Measurements from ENCODE around the gene ITGB4. TPM values are rescaled to one million over a fixed set of nuclear protein-coding genes. Genes with fewer than 3 reads are reported as not detected.

Gene ITGB4
- total and polyA plus RNA-seq, 2 experiments from 2014 or later = 6.1 to 9.7 TPM

- TF ChIP-seq, protein P1, sequence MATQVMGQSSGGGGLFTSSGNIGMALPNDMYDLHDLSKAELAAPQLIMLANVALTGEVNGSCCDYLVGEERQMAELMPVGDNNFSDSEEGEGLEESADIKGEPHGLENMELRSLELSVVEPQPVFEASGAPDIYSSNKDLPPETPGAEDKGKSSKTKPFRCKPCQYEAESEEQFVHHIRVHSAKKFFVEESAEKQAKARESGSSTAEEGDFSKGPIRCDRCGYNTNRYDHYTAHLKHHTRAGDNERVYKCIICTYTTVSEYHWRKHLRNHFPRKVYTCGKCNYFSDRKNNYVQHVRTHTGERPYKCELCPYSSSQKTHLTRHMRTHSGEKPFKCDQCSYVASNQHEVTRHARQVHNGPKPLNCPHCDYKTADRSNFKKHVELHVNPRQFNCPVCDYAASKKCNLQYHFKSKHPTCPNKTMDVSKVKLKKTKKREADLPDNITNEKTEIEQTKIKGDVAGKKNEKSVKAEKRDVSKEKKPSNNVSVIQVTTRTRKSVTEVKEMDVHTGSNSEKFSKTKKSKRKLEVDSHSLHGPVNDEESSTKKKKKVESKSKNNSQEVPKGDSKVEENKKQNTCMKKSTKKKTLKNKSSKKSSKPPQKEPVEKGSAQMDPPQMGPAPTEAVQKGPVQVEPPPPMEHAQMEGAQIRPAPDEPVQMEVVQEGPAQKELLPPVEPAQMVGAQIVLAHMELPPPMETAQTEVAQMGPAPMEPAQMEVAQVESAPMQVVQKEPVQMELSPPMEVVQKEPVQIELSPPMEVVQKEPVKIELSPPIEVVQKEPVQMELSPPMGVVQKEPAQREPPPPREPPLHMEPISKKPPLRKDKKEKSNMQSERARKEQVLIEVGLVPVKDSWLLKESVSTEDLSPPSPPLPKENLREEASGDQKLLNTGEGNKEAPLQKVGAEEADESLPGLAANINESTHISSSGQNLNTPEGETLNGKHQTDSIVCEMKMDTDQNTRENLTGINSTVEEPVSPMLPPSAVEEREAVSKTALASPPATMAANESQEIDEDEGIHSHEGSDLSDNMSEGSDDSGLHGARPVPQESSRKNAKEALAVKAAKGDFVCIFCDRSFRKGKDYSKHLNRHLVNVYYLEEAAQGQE (IDR thresholded peaks at IDR 0.05; ENCODE audit: unreplicated experiment) = no peak
- TF ChIP-seq CTCF (conservative IDR thresholded peaks at IDR 0.05; ENCODE audit: low read depth in 2 of 2) (no peak), POLR2AphosphoS5 (IDR thresholded peaks at IDR 0.05; ENCODE audit: low read depth) (no peak)
These were observed 41.4 kb downstream of the ITGB4 start (continued) for GRCh38 chr17:75762513-75763268.

DNA sequence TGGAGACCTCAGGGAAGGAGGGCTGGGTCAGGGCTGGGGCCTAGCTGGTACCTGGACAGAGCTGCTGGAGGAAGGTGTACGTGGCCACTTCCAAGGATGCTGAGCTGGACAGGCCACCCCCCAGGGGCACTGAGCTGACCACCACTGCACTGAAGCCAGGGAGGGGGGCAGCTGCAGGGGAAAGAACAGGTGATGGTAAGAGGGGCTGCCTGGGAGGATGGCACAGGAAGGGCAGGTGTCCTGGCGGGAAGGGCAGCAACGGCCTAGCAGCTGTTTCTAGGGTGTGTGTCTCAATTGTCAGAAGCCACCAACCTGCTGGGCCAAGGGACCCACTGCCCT is 42.0 kb downstream of the ITGB4 start:
- no peak overlapping the region for H3K4me2 ChIP-seq
- peaks cover 14% of the 10 kb centered on the region for H3K27me3 Mint-ChIP-seq (ENCODE audit: insufficient read depth, low read depth, poor library complexity)
- H2AFZ ChIP-seq = no peak overlapping the region
- TF ChIP-seq ZNF114 (CRISPR knock-in tag; IDR thresholded peaks at IDR 0.05) (no peak), NANOG (IDR thresholded peaks at IDR 0.05; ENCODE audit: borderline replicate concordance) (no peak), POLR2AphosphoS5 (IDR thresholded peaks at IDR 0.05; ENCODE audit: low read depth) (no peak), STAT1 (IDR thresholded peaks at IDR 0.05; ENCODE audit: unreplicated experiment) (no peak), CREB1 (CRISPR knock-in tag; IDR thresholded peaks at IDR 0.05; ENCODE audit: low read depth) (no peak), CTCF (conservative IDR thresholded peaks at IDR 0.05; ENCODE audit: low read depth in 2 of 2) (no peak), ETS1 (IDR thresholded peaks at IDR 0.05) (no peak), EZH2 (IDR thresholded peaks at IDR 0.05; ENCODE audit: low read depth, unreplicated experiment) (no peak), JUNB (IDR thresholded peaks at IDR 0.05; ENCODE audit: unreplicated experiment) (no peak), ZNF331 (CRISPR knock-in tag; IDR thresholded peaks at IDR 0.05; ENCODE audit: low read depth) (no peak)
- TF ChIP-seq, protein P1 (IDR thresholded peaks at IDR 0.05; ENCODE audit: unreplicated experiment) = no peak

More for the DNA sequence above, 42.0 kb downstream of the ITGB4 start:
- H4K20me1 ChIP-seq (replicated peaks; ENCODE audit: insufficient read depth) = 0 out of 2 replicates have a peak, but pooled peaks cover 3% of the 10 kb centered on the region
- no peaks in the 10 kb centered on the region; the same call in 2 of the 3 replicates for H3K36me3 Mint-ChIP-seq (ENCODE audit: low read depth)
- H3K79me2 ChIP-seq (replicated peaks; ENCODE audit: insufficient read depth) = no peaks in the 10 kb centered on the region
- H3K9me3 Mint-ChIP-seq = no peaks in the 10 kb centered on the region; the same call in 2 of the 3 replicates
- H3K27me3 ChIP-seq (ENCODE audit: insufficient read depth) = no peaks in the 10 kb centered on the region
- H3K27ac ChIP-seq (ENCODE audit: low read depth) = no peak overlapping the region
- peaks cover 12% of the 10 kb centered on the region for H3K4me1 Mint-ChIP-seq
- ATAC-seq (no peak), DNase-seq (ENCODE audit: low spot score) (no peak)
- H3F3A ChIP-seq (replicated peaks; ENCODE audit: low read depth) = peaks cover 4% of the 10 kb centered on the region
- H3K9me2 ChIP-seq (ENCODE audit: insufficient read depth) = no peaks in the 10 kb centered on the region
- H3K4me3 ChIP-seq = no peak overlapping the region
- no peak overlapping the region for H3K4me3 Mint-ChIP-seq
- H3K4me1 ChIP-seq (ENCODE audit: insufficient read depth) = peaks cover 3% of the 10 kb centered on the region; the same call in 1 of the 2 replicates
- no peaks in the 10 kb centered on the region for H3K36me3 ChIP-seq (ENCODE audit: insufficient read depth)
- H3K27ac Mint-ChIP-seq = no peak overlapping the region

Data from GM23338 (cell line).